Middle frontal gyrus (tissue), 1 donor: ENCODE results near the gene RNF114.
"Not testable (repeated sequence)": the region's sequence is repeated elsewhere in the genome, so short reads cannot be mapped to it uniquely, and the experiment has no call there.

Experiments
- DNase-seq: peaks from one replicate; pipeline ENCODE4 v3.0.0-alpha.2; 2015; ENCODE audit warnings: low spot score; ENCODE audit errors: extremely low spot score

Gene RNF114

GRCh38 chr20:49936153-49937026, at the start of gene RNF114:
Gene RNF114 (plus strand): TSS chr20:49936397. CDS start chr20:49936413, 16 bp downstream.
- peak; percentile 87 for DNase-seq

GRCh38 chr20:49886571-49887213, 49.5 kb upstream of the RNF114 start:
- no peak for DNase-seq

GRCh38 chr20:49887251-49888211, 48.7 kb upstream of the RNF114 start:
- DNase-seq = no peak

GRCh38 chr20:49888212-49889000, 47.8 kb upstream of the RNF114 start:
- peak; percentile 43 for DNase-seq

- DNase-seq = no peak
Measured at GRCh38 chr20:49889001-49889934, 46.9 kb upstream of the RNF114 start.

- no peak for DNase-seq
Measured at GRCh38 chr20:49889935-49890333, 46.3 kb upstream of the RNF114 start.

- DNase-seq = no peak
Measured at GRCh38 chr20:49890471-49891361, 45.5 kb upstream of the RNF114 start.

- DNase-seq = no peak
Measured at GRCh38 chr20:49891476-49892110, 44.6 kb upstream of the RNF114 start.

- DNase-seq = no peak
Measured at GRCh38 chr20:49892260-49892659, 43.9 kb upstream of the RNF114 start.

- no peak for DNase-seq
Measured at GRCh38 chr20:49892817-49893216, 43.4 kb upstream of the RNF114 start.

GRCh38 chr20:49893242-49894072, 42.7 kb upstream of the RNF114 start:
- no peak for DNase-seq

GRCh38 chr20:49894073-49894470, 42.1 kb upstream of the RNF114 start:
- DNase-seq = no peak

GRCh38 chr20:49895474-49896093, 40.6 kb upstream of the RNF114 start:
- DNase-seq = not testable (repeated sequence)

- DNase-seq = no peak
Measured at GRCh38 chr20:49896204-49896603, 40.0 kb upstream of the RNF114 start.

GRCh38 chr20:49899541-49900383, 36.4 kb upstream of the RNF114 start:
- DNase-seq = no peak

GRCh38 chr20:49901588-49901987, 34.6 kb upstream of the RNF114 start:
- no peak for DNase-seq
